D721Med (cell line): ENCODE measurements around the gene TRIM4.

Experiments
- DNase-seq: peaks from one replicate; pipeline ENCODE4 v3.0.0; 2011; ENCODE audit warnings: low spot score; ENCODE audit not compliant: insufficient read length
- FAIRE-seq: peaks from 2 replicates; lab custom pipeline; 2011; peaks lifted over from hg19 to GRCh38; lab: Jason Lieb, UNC
- CTCF ChIP-seq: IDR thresholded peaks from 2 replicates; pipeline ENCODE4 v1.5.1; 2012; ENCODE audit warnings: mild to moderate bottlenecking, control low read depth; ENCODE audit not compliant: insufficient read depth; ENCODE audit errors: missing control alignments

Gene TRIM4

DNA sequence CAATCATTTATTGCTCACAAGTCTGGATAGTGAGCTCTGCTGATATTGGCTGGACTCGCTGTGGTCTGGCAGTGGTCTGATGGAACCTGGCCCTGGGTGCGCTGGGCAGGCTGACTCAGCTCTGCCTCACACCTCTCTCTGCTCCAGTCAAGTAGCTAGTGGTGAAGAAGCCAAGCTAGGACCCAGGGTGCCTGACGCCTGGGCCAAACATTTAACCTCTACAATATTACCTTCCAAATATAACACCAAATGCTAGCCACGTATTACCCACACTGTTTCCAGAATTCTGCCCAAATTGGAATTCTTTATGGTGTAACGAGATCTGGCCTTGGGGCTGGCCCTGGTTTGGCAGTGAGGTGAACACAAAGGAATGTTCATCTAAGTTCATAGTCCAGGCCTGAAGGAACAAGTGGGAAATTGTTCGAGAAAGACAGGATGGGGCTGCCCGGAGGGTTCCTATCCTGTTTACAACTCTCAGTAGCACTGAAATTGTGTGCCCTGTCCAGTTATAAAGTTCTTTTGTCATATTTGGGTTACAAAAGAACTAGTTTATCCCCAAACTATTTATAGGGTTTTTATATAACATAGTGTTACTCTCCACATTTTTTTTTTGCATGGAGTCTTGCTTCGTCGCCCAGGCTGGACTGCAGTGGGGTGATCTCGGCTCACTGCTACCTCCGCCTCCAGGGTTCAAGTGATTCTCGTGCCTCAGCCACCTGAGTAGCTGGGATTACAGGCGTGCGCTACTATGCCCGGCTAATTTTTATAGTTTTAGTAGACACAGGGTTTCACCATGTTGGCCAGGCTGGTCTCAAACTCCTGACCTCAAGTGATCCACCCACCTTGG, 58.8 kb downstream of the TRIM4 start:
- FAIRE-seq = no peak
- DNase-seq = no peak
- no peak for TF ChIP-seq CTCF

DNA sequence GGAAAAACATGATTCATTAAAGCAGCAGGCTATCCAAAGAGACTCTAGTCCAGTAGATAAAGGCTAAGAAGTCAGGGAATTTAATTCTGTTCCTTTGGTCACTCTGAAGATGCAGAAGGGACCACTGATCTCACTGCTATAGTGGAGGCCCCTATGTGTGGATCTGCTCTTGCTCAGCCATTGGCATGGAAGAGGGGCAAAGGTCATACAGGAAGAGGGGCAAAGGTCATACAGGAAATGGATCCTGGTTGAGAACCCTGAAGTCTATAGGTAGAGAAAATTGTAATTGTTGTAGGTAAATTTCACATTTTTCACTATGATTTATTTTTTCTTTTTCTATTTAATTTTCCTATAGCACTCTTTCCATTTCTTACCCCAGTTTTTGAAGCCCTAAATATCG, 64.1 kb downstream of the TRIM4 start:
- DNase-seq (no peak), FAIRE-seq (no peak)
- no peak for TF ChIP-seq CTCF

- no peak for DNase-seq
- no peak for FAIRE-seq
- no peak for TF ChIP-seq CTCF
Observed at GRCh38 chr7:99848420-99849216, 70.7 kb downstream of the TRIM4 start.

GRCh38 chr7:99844328-99844727, 75.0 kb downstream of the TRIM4 start:
- TF ChIP-seq CTCF = no peak
- FAIRE-seq (no peak), DNase-seq (no peak)

DNA sequence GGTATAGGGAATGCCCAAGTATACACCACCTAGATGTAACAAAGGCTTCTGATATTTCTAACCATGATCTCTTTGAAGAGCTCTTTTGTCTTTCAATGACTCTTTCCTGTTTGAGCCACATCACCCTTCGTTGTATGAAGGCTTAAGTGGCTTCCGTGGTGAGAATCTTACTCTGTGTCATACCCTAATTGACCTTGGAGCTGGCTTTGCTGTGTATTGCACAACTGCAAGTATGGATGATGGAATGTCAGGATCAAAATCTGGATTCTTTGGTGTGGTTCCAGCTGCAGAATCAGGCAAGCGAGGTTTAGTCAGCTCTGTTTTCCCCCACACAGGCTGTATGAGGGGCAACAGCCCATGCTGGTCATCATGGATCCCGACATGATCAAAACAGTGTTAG, 75.5 kb downstream of the TRIM4 start:
- FAIRE-seq (no peak), DNase-seq (no peak)
- TF ChIP-seq CTCF = no peak

- DNase-seq = no peak
- no peak for TF ChIP-seq CTCF
- no peak for FAIRE-seq
Observed at GRCh38 chr7:99842926-99843325, 76.4 kb downstream of the TRIM4 start.
